HPDE6-E6E7 (cell line): ENCODE results near the gene HSPB1.
A peak's percentile ranks its signal among the peaks of the same experiment; 100 is the strongest.
"Not testable (repeated sequence)": the region's sequence is repeated elsewhere in the genome, so short reads cannot be mapped to it uniquely, and the experiment has no call there.

ENCODE experiments used
- DNase-seq: peaks from one replicate; pipeline ENCODE4 v3.0.0; 2011; ENCODE audit warnings: missing footprints; ENCODE audit errors: extremely low spot score

HSPB1 gene

GRCh38 chr7:76302347-76303201, at the start of gene HSPB1:
HSPB1 (plus strand) TSS chr7:76302673; CDS start chr7:76302713, 40 bp downstream.
- no peak for DNase-seq

DNA sequence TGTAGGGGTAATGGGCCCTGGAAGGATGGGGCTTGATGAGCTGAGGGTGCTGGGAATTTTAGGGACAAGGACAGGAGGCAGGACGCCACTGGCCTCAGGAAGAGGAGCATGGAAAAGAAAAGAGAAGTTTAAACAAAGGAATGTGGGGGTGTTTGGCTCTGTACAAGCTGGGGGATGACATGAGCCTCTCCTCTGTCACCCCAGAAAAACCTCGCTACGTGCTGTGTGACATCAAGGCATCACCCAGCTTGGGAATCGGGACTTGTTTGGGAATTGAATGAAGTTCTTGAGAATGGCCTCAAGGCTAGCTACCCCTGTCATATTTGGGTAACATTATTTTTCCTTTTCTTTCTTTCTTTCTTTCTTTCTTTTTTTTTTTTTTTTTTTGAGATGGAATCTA, 47.7 kb upstream of the HSPB1 start:
- no peak for DNase-seq

- no peak for DNase-seq
Observed at GRCh38 chr7:76257973-76258372, 44.5 kb upstream of the HSPB1 start.

DNA sequence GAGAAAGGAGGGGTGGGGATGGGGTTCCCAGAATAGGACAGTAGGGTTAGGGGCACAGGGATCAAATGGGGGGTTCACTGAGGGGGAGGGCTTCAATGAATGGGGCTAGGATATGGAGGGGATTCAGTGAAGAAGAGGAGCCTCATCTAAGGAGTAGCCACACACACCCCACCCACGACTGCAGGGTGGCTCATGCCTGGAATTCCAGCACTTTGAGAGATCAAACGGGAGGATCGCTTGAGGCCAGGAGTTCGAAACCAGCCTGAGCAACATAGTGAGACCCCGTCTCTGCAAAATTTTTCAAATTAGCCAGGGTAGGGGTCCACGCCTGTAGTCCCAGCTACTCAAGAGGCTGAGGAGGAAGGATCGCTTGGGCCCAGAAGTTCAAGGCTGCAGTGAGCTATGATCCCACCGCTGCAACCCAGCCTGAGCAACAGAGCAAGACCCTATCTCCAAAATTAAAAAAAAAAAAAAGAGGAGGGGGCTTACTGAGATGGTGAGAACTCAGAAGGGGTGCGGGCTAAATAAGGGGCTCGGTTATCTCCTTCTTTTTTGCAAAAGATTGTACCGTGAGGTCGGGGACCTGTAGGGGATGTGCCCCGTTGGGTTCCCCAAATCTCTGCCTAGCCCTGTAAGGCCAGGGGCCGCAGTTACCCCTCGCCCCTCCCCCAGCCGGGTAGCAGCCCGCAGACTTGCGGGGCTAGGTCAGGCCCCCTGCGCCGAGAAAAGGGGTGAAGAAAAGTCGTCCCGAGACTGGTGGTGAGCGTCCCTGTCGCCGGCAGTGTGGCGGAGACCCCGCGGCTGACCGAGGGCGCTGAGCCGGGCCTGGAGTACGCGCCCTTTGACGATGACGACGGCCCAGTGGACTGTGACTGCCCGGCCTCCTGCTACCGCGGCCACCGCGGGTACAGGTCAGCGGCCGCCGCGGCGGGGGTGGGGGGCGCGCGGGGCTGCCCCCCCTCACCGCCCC, 43.1 kb upstream of the HSPB1 start:
- DNase-seq: no peak

- DNase-seq: no peak
Observed at GRCh38 chr7:76260171-76260703, 42.2 kb upstream of the HSPB1 start.

DNA sequence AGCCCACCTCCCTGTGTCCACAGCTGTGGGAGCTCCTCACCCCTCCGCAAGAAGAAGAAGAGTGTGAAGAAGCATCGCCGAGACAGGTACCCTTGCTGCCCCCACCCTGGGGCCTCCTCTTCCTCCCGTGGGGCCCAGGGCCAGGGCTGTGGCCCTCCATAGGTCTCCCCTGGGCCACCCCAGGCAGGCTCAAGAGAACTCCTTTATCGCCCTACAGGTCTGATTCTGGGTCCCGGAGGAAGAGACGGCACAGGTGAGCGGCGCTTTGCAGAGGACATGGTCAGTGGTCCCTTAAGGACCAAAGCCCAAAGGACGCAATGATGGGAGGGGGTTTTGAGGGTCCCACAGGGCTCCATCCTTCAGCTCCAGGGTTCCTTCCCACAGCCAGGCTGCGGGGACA, 41.1 kb upstream of the HSPB1 start:
- DNase-seq: no peak

GRCh38 chr7:76261931-76262330, 40.5 kb upstream of the HSPB1 start:
- DNase-seq: no peak

DNA sequence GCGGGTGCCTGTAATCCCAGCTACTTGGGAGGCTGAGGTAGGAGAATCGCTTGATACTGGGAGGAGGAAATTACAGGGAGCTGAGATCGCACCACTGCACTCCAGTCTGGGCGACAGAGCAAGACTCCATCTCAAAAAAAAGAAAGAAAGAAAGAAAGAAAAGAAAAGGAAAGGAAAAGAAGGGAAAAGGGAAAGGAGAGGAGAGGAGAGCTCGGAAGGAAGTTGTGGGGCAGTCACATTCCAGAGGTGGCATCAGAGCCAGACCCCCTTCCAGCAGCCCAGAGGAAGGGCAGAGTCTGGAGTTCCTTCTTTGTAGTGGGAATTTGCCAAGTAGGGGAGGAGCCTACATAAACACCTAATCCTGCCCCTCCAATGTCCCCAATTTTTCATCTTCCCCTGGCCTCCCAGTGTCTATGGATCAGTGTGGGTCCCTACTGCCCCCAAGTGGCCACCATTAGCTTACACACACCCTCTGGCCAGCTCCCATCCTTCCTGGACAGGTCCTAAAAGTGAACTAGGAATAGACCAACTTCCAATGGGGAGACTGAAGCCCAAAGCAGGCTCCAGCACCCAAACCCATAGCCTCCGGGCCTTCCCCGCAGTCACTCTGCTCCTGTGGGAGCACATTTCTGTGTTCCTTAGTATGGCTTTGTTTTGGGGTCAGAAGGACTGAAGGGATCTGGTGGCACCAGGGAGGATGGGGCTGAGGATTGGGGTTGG, 39.6 kb upstream of the HSPB1 start:
- DNase-seq: peak; percentile 64

- no peak for DNase-seq
Observed at GRCh38 chr7:76265299-76265698, 37.2 kb upstream of the HSPB1 start.

DNA sequence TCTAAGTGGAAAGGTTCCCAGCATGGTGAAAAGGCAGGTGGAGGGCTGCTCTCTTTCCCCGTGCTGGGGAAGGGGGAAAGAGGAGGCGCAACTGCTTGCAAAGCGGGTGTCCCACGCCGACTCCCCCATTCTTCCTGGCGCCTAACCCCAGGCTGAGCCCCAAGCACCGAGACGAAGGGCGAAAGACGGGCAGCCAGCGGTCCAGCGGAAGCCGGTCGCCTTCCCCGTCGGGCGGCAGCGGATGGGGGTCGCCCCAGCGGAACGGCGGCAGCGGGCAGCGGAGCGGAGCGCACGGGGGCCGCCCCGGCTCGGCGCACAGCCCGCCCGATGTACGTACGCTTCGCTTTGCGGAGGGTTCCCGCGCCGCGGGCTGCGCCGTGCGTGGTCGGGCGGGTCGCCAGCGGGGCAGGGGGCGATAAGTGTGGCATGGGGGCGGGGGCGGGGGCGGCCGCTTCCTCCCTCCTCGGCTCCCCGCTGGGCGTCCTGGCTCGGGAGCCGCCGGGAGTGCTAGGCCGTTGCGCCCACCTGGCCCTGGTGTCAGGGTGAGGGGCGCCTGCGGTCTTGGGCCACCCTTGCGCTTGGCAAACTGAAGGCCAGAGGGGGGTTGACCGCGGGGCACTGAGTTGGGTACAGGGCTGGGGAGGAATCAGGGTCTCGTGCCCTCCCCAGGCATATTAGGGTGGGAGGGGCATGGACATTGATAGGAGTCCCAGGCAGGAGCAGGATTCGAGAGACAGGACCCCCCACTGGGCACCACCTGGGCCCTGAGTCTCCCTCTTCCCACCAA, 35.2 kb upstream of the HSPB1 start:
- DNase-seq: no peak

DNA sequence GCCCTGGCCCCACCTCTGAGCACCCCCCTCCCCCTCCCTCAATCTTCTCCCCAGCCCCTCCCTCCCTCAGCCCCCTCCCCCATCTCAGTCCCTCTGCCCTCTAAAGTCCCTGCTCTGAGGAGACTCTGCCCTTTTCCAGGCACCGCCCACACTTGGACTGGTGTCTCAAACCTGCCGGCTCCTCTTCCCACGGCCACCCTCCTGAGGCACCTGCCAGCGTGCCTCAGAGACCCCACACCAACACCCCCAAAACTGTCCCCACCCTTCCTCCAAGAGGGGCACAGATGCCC, 34.6 kb upstream of the HSPB1 start:
- no peak for DNase-seq

DNA sequence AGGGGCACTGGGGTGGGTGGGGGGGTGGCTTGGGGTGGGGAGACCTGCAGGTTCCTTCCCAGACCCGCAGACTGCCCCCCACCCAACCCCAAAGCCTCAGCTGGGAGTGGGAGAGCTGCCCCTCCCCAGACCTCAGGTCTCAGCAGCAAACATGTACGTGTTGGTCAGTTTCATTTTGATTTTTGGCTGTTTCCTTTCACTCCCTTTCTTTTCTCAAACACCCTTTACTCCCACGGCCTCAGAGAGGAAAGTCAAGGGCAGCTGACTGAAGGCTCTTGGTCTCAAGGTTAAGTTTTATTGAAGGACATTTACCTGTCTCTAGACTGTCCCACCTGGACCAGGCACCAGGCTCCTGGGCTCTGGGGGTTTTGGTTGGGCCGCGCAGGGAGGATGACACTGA, 34.1 kb upstream of the HSPB1 start:
- no peak for DNase-seq

DNA sequence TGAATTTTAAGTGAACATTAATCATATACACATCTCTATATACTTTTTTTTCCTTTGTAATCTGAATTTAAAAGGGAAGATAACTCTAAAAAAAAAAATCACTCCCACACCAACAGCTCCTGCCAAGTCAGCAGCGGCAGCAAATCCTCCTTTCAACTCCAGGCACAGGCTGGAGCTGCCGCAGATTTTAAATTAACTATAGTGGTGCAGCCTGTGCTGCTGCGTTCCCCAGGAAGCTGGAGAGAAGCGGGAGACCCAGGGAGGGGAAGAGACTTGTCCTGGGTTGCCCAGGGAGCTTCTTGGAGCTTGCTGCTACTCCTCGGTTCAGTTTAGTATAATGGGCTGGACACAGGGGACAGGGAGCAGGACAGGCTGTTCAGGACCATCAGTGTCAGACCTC, 32.6 kb upstream of the HSPB1 start:
- DNase-seq: no peak

DNA sequence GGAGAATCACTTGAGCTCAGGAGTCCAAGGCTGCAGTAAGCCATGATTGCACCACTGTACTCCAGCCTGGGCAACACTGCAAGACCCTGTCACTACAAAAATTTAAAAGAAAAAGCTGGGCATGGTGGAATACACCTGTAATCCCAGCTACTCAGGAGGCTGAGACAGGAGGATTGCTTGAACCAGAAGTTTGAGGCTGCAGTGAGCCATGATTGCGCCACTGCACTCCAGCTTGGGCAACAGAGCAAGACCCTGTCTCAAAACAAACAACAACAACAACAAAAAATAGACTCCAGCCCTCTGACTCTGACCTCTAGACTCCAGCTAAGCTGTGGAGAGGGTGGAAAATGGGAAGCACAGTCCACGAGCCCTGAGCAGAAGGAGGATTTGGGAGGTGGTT, 31.1 kb upstream of the HSPB1 start:
- DNase-seq: not testable (repeated sequence)

- DNase-seq: no peak
Observed at GRCh38 chr7:76272142-76272541, 30.3 kb upstream of the HSPB1 start.

DNA sequence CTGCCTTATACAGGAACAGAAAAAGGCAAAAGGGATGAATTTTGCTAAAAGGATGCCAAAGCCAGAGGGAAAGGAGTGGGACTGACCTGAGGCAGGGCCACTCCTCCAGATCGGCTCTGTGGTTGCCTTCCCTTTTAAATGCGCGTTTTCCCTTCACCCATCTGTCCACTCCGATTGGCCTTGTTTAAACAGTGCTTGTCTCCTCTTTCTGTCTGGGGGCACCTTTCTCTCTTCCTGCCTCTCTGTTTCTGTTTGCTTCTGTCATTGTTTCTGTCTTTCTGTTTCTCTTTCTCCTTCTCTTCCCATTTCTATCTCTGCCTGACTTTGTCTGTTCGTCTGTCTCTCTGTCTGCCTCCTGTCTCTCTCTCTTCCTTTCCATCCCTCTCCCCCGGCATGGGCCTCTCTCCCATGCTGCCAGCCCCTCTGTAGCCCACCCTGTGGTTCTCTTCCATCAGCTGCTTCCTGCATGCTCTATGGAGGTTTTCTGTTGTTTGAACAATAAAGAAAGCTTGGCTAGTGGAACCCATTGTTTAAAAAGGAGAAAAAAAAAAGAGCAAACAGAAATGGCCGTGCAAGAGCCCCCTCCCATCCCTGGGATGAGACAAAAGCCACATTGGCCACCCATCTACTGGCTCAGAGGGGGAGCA, 29.5 kb upstream of the HSPB1 start:
- DNase-seq: no peak

DNA sequence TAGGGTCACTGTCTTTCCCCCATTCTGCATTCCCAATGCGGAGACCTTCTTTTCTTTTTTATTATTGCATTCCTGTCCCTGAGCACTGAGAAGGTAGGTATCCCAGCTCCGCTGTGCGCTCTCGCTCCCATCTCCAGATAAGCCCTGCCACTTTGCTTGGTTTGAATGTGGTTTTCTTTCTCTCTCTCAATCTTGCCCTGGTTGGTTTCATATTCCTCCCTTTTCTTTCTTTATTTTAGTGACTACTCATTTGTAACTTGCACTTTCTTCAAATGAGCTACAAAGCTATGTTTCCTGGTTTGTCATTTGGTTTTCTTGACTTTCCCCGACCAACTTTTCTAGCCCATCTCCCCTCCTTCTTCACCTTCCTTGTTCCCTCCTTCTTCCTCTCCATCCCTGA, 29.0 kb upstream of the HSPB1 start:
- no peak for DNase-seq

- no peak for DNase-seq
Observed at GRCh38 chr7:76278540-76278939, 23.9 kb upstream of the HSPB1 start.

GRCh38 chr7:76280408-76280807, 22.1 kb upstream of the HSPB1 start:
- DNase-seq: no peak

GRCh38 chr7:76281006-76281705, 21.3 kb upstream of the HSPB1 start:
- DNase-seq: no peak
